Measurements from ENCODE around the gene TTC34. TPM values are rescaled to one million over a fixed set of nuclear protein-coding genes. Genes with fewer than 3 reads are reported as not detected.

The TTC34 gene
- total RNA-seq, 1 donor from 2014 or later, result 1.8 TPM

- Mint-ChIP-seq H3K27me3 (ENCODE audit: insufficient read depth) (no peaks in the 10 kb centered on the region), H3K4me3 (no peak overlapping the region), H3K4me1 (ENCODE audit: low read depth) (no peaks in the 10 kb centered on the region), H3K27ac (no peak overlapping the region), H3K9me3 (no peaks in the 10 kb centered on the region), H3K36me3 (ENCODE audit: low read depth) (no peaks in the 10 kb centered on the region)
- intact Hi-C loops (cut with micrococcal nuclease), result no loop called here
- DNase-seq (ENCODE audit: low spot score), result no peak
Measured at GRCh38 chr1:2823921-2824610, 22.6 kb upstream of the TTC34 start.

- H3K9me3 Mint-ChIP-seq, result no peaks in the 10 kb centered on the region
- DNase-seq (ENCODE audit: low spot score), result no peak
- H3K27ac Mint-ChIP-seq, result no peak overlapping the region
- intact Hi-C loops (cut with micrococcal nuclease), result no loop called here
- no peak overlapping the region for H3K4me3 Mint-ChIP-seq
- no peaks in the 10 kb centered on the region for H3K4me1 Mint-ChIP-seq (ENCODE audit: low read depth)
- no peaks in the 10 kb centered on the region for H3K27me3 Mint-ChIP-seq (ENCODE audit: insufficient read depth)
- no peaks in the 10 kb centered on the region for H3K36me3 Mint-ChIP-seq (ENCODE audit: low read depth)
Measured at GRCh38 chr1:2822621-2823145, 21.2 kb upstream of the TTC34 start.

GRCh38 chr1:2821966-2822620 is 20.6 kb upstream of the TTC34 start:
- H3K36me3 Mint-ChIP-seq (ENCODE audit: low read depth), result no peaks in the 10 kb centered on the region
- no peaks in the 10 kb centered on the region for H3K9me3 Mint-ChIP-seq
- H3K4me3 Mint-ChIP-seq, result no peak overlapping the region
- intact Hi-C loops (cut with micrococcal nuclease), result no loop called here
- no peak for DNase-seq (ENCODE audit: low spot score)
- no peaks in the 10 kb centered on the region for H3K4me1 Mint-ChIP-seq (ENCODE audit: low read depth)
- H3K27ac Mint-ChIP-seq, result no peak overlapping the region
- no peaks in the 10 kb centered on the region for H3K27me3 Mint-ChIP-seq (ENCODE audit: insufficient read depth)

- no peak overlapping the region for H3K27ac Mint-ChIP-seq
- H3K27me3 Mint-ChIP-seq (ENCODE audit: insufficient read depth), result no peaks in the 10 kb centered on the region
- H3K9me3 Mint-ChIP-seq, result no peaks in the 10 kb centered on the region
- no peak for DNase-seq (ENCODE audit: low spot score)
- no peak overlapping the region for H3K4me3 Mint-ChIP-seq
- H3K36me3 Mint-ChIP-seq (ENCODE audit: low read depth), result no peaks in the 10 kb centered on the region
- no peaks in the 10 kb centered on the region for H3K4me1 Mint-ChIP-seq (ENCODE audit: low read depth)
- intact Hi-C loops (cut with micrococcal nuclease), result no loop called here
Measured at GRCh38 chr1:2821373-2821955, 20.0 kb upstream of the TTC34 start.

- no peak overlapping the region for H3K27ac Mint-ChIP-seq
- no peaks in the 10 kb centered on the region for H3K9me3 Mint-ChIP-seq
- intact Hi-C loops (cut with micrococcal nuclease), result no loop called here
- DNase-seq (ENCODE audit: low spot score), result no peak
- H3K4me3 Mint-ChIP-seq, result no peak overlapping the region
- no peaks in the 10 kb centered on the region for H3K4me1 Mint-ChIP-seq (ENCODE audit: low read depth)
- H3K27me3 Mint-ChIP-seq (ENCODE audit: insufficient read depth), result no peaks in the 10 kb centered on the region
- H3K36me3 Mint-ChIP-seq (ENCODE audit: low read depth), result no peaks in the 10 kb centered on the region
Measured at GRCh38 chr1:2820731-2821372, 19.4 kb upstream of the TTC34 start.

- intact Hi-C loops (cut with micrococcal nuclease), result no loop called here
- no peak for DNase-seq (ENCODE audit: low spot score)
- no peak overlapping the region for H3K27ac Mint-ChIP-seq
Measured at GRCh38 chr1:2819831-2820730, 18.6 kb upstream of the TTC34 start.

GRCh38 chr1:2819429-2819828 is 17.9 kb upstream of the TTC34 start:
- no peaks in the 10 kb centered on the region for H3K27me3 Mint-ChIP-seq (ENCODE audit: insufficient read depth)
- no peak for DNase-seq (ENCODE audit: low spot score)
- no peak overlapping the region for H3K27ac Mint-ChIP-seq
- no peaks in the 10 kb centered on the region for H3K36me3 Mint-ChIP-seq (ENCODE audit: low read depth)
- no peaks in the 10 kb centered on the region for H3K9me3 Mint-ChIP-seq
- H3K4me3 Mint-ChIP-seq, result no peak overlapping the region
- intact Hi-C loops (cut with micrococcal nuclease), result no loop called here
- H3K4me1 Mint-ChIP-seq (ENCODE audit: low read depth), result no peaks in the 10 kb centered on the region

More at GRCh38 chr1:2819831-2820730, 18.6 kb upstream of the TTC34 start:
- Mint-ChIP-seq H3K4me3 (no peak overlapping the region), H3K36me3 (ENCODE audit: low read depth) (no peaks in the 10 kb centered on the region), H3K9me3 (no peaks in the 10 kb centered on the region), H3K4me1 (ENCODE audit: low read depth) (no peaks in the 10 kb centered on the region), H3K27me3 (ENCODE audit: insufficient read depth) (no peaks in the 10 kb centered on the region)

GRCh38 chr1:2817784-2818564 is 16.5 kb upstream of the TTC34 start:
- H3K9me3 Mint-ChIP-seq, result no peaks in the 10 kb centered on the region
- no peaks in the 10 kb centered on the region for H3K36me3 Mint-ChIP-seq (ENCODE audit: low read depth)
- H3K4me1 Mint-ChIP-seq (ENCODE audit: low read depth), result no peaks in the 10 kb centered on the region
- no peaks in the 10 kb centered on the region for H3K27me3 Mint-ChIP-seq (ENCODE audit: insufficient read depth)
- H3K27ac Mint-ChIP-seq, result no peak overlapping the region
- no peak overlapping the region for H3K4me3 Mint-ChIP-seq
- no peak for DNase-seq (ENCODE audit: low spot score)
- intact Hi-C loops (cut with micrococcal nuclease), result no loop called here

GRCh38 chr1:2816786-2817185 is 15.3 kb upstream of the TTC34 start:
- Mint-ChIP-seq H3K27ac (no peak overlapping the region), H3K4me3 (no peak overlapping the region), H3K9me3 (peaks cover 5% of the 10 kb centered on the region), H3K27me3 (ENCODE audit: insufficient read depth) (no peaks in the 10 kb centered on the region), H3K4me1 (ENCODE audit: low read depth) (no peaks in the 10 kb centered on the region), H3K36me3 (ENCODE audit: low read depth) (no peaks in the 10 kb centered on the region)
- intact Hi-C loops (cut with micrococcal nuclease), result no loop called here
- DNase-seq (ENCODE audit: low spot score), result no peak

- intact Hi-C loops (cut with micrococcal nuclease), result no loop called here
- H3K36me3 Mint-ChIP-seq (ENCODE audit: low read depth), result no peaks in the 10 kb centered on the region
- H3K4me1 Mint-ChIP-seq (ENCODE audit: low read depth), result no peaks in the 10 kb centered on the region
- H3K27me3 Mint-ChIP-seq (ENCODE audit: insufficient read depth), result no peaks in the 10 kb centered on the region
- peaks cover 5% of the 10 kb centered on the region for H3K9me3 Mint-ChIP-seq
- H3K27ac Mint-ChIP-seq, result no peak overlapping the region
- no peak overlapping the region for H3K4me3 Mint-ChIP-seq
- no peak for DNase-seq (ENCODE audit: low spot score)
Measured at GRCh38 chr1:2815551-2815950, 14.1 kb upstream of the TTC34 start.

- no peak overlapping the region for H3K27ac Mint-ChIP-seq
- no peak overlapping the region for H3K4me3 Mint-ChIP-seq
- H3K36me3 Mint-ChIP-seq (ENCODE audit: low read depth), result no peaks in the 10 kb centered on the region
- no peaks in the 10 kb centered on the region for H3K4me1 Mint-ChIP-seq (ENCODE audit: low read depth)
- intact Hi-C loops (cut with micrococcal nuclease), result no loop called here
- H3K9me3 Mint-ChIP-seq, result peaks cover 5% of the 10 kb centered on the region
- H3K27me3 Mint-ChIP-seq (ENCODE audit: insufficient read depth), result no peaks in the 10 kb centered on the region
- DNase-seq (ENCODE audit: low spot score), result no peak
Measured at GRCh38 chr1:2814511-2815075, 13.1 kb upstream of the TTC34 start.
